Left lung (tissue), 10 donors: Measurements from ENCODE around the gene WHAMM. TPM values are rescaled to one million over a fixed set of nuclear protein-coding genes. Genes with fewer than 3 reads are reported as not detected.

Experiments used
- ATAC-seq: fragments of 200-7000 bp; cut with Tn5 transposase; one replicate; pipeline ENCODE4 v1.9.1; 2020; ENCODE audit warnings: moderate library complexity
- DNase-seq, 4 donors: peaks; one replicate each; pipeline ENCODE4 v3.0.0-alpha.2; 2013 to 2020
- H3K27ac ChIP-seq, 2 donors: fragments of 200-600 bp; sonication (generic) in 1 of 2; one replicate each; pipeline versions ENCODE4 v1.5.0 to v1.8.0; 2020 to 2021
- H3K27me3 ChIP-seq, 2 donors: fragments of 200-600 bp; sonication (generic) in 1 of 2; one replicate each; pipeline versions ENCODE4 v1.5.0 to v1.8.0; 2020 to 2021
- H3K36me3 ChIP-seq, 2 donors: fragments of 200-600 bp; sonication (generic) in 1 of 2; one replicate each; pipeline versions ENCODE4 v1.5.0 to v1.8.0; 2020 to 2021
- H3K4me1 ChIP-seq, 2 donors: fragments of 200-600 bp; one replicate each; pipeline ENCODE4 v1.8.0; 2021
- H3K4me3 ChIP-seq, 2 donors: fragments of 200-600 bp; sonication (generic) in 1 of 2; one replicate each; pipeline versions ENCODE4 v1.5.0 to v1.8.0; 2020 to 2021; ENCODE audit warnings: mild to moderate bottlenecking in 1 of 2
- H3K9me3 ChIP-seq, 2 donors: fragments of 200-600 bp; sonication (generic) in 1 of 2; one replicate each; pipeline versions ENCODE4 v1.5.0 to v1.8.0; 2020 to 2021
- CTCF ChIP-seq, 2 donors: fragments of 200-600 bp; sonication (generic) in 1 of 2; IDR thresholded peaks; one replicate each; pipeline versions ENCODE4 v1.5.0 to v1.8.0; 2021; ENCODE audit warnings: antibody characterized with exemption in 2 of 2
- intact Hi-C, 2 donors: fragments of 100-400 bp; cut with DNase I; formaldehyde crosslinking; loops; one replicate each; pipeline versions ENCODE4 v1.11.2 to v1.14.2; 2022
- polyA plus RNA-seq, 6 donors: library from polyadenylated mRNA; unstranded; fragments of 120-200 nt; gene quantifications; one replicate each; pipeline ENCODE4 v1.2.1, GENCODE V29; 2013; ENCODE audit not compliant: insufficient read length in 6 of 6
- total RNA-seq, 2 donors: library from RNA; stranded (reverse); fragmentation: NEBNext Ultra II Directional; extraction: Animal tissue kit (Norgen Biotek cat#: 25700); gene quantifications; one replicate each; pipeline ENCODE4 v1.2.1, GENCODE V29; 2021
- donor health status: DM: no; HTN: yes; CAD: no.
- donor health status: DM: no; HTN: no; CAD: no.

The WHAMM gene
- total and polyA plus RNA-seq, 8 donors, result 9.3 to 15.8 (median 13.4) TPM

GRCh38 chr15:82832601-82833361, 23.4 kb downstream of the WHAMM start:
- peak; percentile 56 for ATAC-seq
- intact Hi-C loops, result no loop called here
- Histone ChIP-seq H3K9me3 (no peaks in the 10 kb centered on the region), H3K27ac (peak overlapping the region in 1 of 2 donors; percentile 76), H3K27me3 (no peaks in the 10 kb centered on the region), H3K4me3 (no peak overlapping the region), H3K36me3 (peaks cover 0 to 100% of the 10 kb centered on the region in 2 donors), H3K4me1 (peaks cover 7 to 21% of the 10 kb centered on the region in 2 donors)
- TF ChIP-seq CTCF (IDR thresholded peaks at IDR 0.05), result no peak
- peak in 2 of 4 donors; percentile 65 to 74 for DNase-seq

- H3K4me3 ChIP-seq, result no peak overlapping the region
- no peaks in the 10 kb centered on the region for H3K9me3 ChIP-seq
- TF ChIP-seq CTCF (IDR thresholded peaks at IDR 0.05), result no peak
- peak overlapping the region in 1 of 2 donors; percentile 76 for H3K27ac ChIP-seq
- H3K27me3 ChIP-seq, result no peaks in the 10 kb centered on the region
- intact Hi-C loops, result no loop called here
- H3K36me3 ChIP-seq, result peaks cover 0 to 100% of the 10 kb centered on the region in 2 donors
- peaks cover 7 to 21% of the 10 kb centered on the region in 2 donors for H3K4me1 ChIP-seq
- ATAC-seq (no peak), DNase-seq (no peak)
Observed at GRCh38 chr15:82833362-82833682, 23.9 kb downstream of the WHAMM start.

GRCh38 chr15:82835391-82835917, 26.0 kb downstream of the WHAMM start:
- peaks cover 0 to 79% of the 10 kb centered on the region in 2 donors for H3K36me3 ChIP-seq

GRCh38 chr15:82838096-82838735, 28.8 kb downstream of the WHAMM start:
- DNase-seq (no peak), ATAC-seq (no peak)
- Histone ChIP-seq H3K27me3 (no peaks in the 10 kb centered on the region), H3K9me3 (no peaks in the 10 kb centered on the region), H3K4me3 (no peak overlapping the region), H3K4me1 (no peaks in the 10 kb centered on the region), H3K36me3 (peaks cover 0 to 52% of the 10 kb centered on the region in 2 donors), H3K27ac (no peak overlapping the region)
- intact Hi-C loops, result no loop called here
- no peak for TF ChIP-seq CTCF (IDR thresholded peaks at IDR 0.05)

More at GRCh38 chr15:82835391-82835917, 26.0 kb downstream of the WHAMM start:
- ATAC-seq (no peak), DNase-seq (no peak)
- no peaks in the 10 kb centered on the region for H3K9me3 ChIP-seq
- H3K4me3 ChIP-seq, result no peak overlapping the region
- H3K27ac ChIP-seq, result no peak overlapping the region
- peaks cover 7 to 21% of the 10 kb centered on the region in 2 donors for H3K4me1 ChIP-seq
- TF ChIP-seq CTCF (IDR thresholded peaks at IDR 0.05), result no peak
- H3K27me3 ChIP-seq, result no peaks in the 10 kb centered on the region
- intact Hi-C loops, result no loop called here

- Histone ChIP-seq H3K27me3 (no peaks in the 10 kb centered on the region), H3K4me3 (no peak overlapping the region), H3K9me3 (no peaks in the 10 kb centered on the region), H3K36me3 (peaks cover 0 to 43% of the 10 kb centered on the region in 2 donors), H3K4me1 (no peaks in the 10 kb centered on the region), H3K27ac (no peak overlapping the region)
- no peak for TF ChIP-seq CTCF (IDR thresholded peaks at IDR 0.05)
- ATAC-seq (no peak), DNase-seq (no peak)
- intact Hi-C loops, result no loop called here
Observed at GRCh38 chr15:82839136-82839535, 29.7 kb downstream of the WHAMM start.
